Gastrocnemius medialis (tissue), 4 donors: Measurements from ENCODE around the gene KLHL30. TPM values are rescaled to one million over a fixed set of nuclear protein-coding genes. Genes with fewer than 3 reads are reported as not detected.

Experiments used
- ATAC-seq, 2 donors: fragments of 150-250 bp; one replicate each; pipeline ENCODE4 v1.9.1; 2016
- DNase-seq, 2 donors: peaks; one replicate each; pipeline ENCODE4 v3.0.0-alpha.2; 2019
- H3K27ac ChIP-seq, 4 donors: fragments of 200-600 bp; sonication (generic); 1 replicate in 1 of 4; 2 replicates in 3 of 4; pipeline ENCODE4 v1.5.1; 2016 to 2018; ENCODE audit warnings: mild to moderate bottlenecking in 2 of 4, moderate library complexity in 1 of 4
- H3K27me3 ChIP-seq, 3 donors: fragments of 200-600 bp; sonication (generic) in 2 of 3; 1 replicate in 1 of 3; 2 replicates in 2 of 3; pipeline versions ENCODE4 v1.5.1 to v1.6.0; 2016 to 2019; ENCODE audit warnings: mild to moderate bottlenecking in 1 of 3, moderate library complexity in 1 of 3
- H3K36me3 ChIP-seq, 2 donors: fragments of 200-600 bp; sonication (generic) in 1 of 2; one replicate each; pipeline ENCODE4 v1.5.1; 2017 to 2018
- H3K4me1 ChIP-seq, 2 donors: fragments of 200-600 bp; sonication (generic) in 1 of 2; one replicate each; pipeline ENCODE4 v1.5.1; 2016 to 2017; ENCODE audit warnings: mild to moderate bottlenecking in 2 of 2
- H3K4me3 ChIP-seq, 4 donors: fragments of 200-600 bp; sonication (generic) in 3 of 4; 1 replicate in 1 of 4; 2 replicates in 3 of 4; pipeline ENCODE4 v1.5.1; 2016 to 2019; ENCODE audit warnings: mild to moderate bottlenecking in 2 of 4
- H3K9me3 ChIP-seq, 3 donors: fragments of 200-600 bp; sonication (generic) in 2 of 3; 1 replicate in 1 of 3; 2 replicates in 2 of 3; pipeline ENCODE4 v1.5.1; 2016 to 2019
- CTCF ChIP-seq, 5 experiments: fragments of 450-650 bp in 3 of 5; fragments of 200-600 bp in 2 of 5; sonication (generic) in 2 of 5; IDR thresholded peaks in 4 of 5; conservative IDR thresholded peaks in 1 of 5; 1 replicate in 4 of 5; 2 replicates in 1 of 5; pipeline ENCODE4 v1.5.1; 2016 to 2019; ENCODE audit warnings: antibody characterized with exemption in 5 of 5, mild to moderate bottlenecking in 3 of 5, moderate library complexity in 3 of 5
- POLR2A ChIP-seq, 2 donors: fragments of 450-650 bp; IDR thresholded peaks; one replicate each; pipeline ENCODE4 v1.6.1; 2017; ENCODE audit warnings: antibody characterized with exemption in 2 of 2, mild to moderate bottlenecking in 2 of 2, moderate library complexity in 2 of 2
- in situ Hi-C, 4 donors: fragments of 200-750 bp; cut with MboI; loops; one replicate each; pipeline versions ENCODE4 v1.15.0 to v1.8.0; 2017; ENCODE audit warnings: low sequenced_read_pairs in 4 of 4
- intact Hi-C: fragments of 100-400 bp; cut with DNase I; formaldehyde crosslinking; loops from one replicate; pipeline ENCODE4 v1.15.1; 2023; ENCODE audit warnings: low total_unique reads
- total RNA-seq, 4 donors: library from RNA; depleted of rRNA; stranded (reverse); fragments of >200 nt; gene quantifications; one replicate each; pipeline versions ENCODE4 v1.1.0 to v1.2.3, GENCODE V29; 2016

KLHL30 gene
- total RNA-seq, 4 donors from 2014 or later: 37.9 to 224 (median 142) TPM

GRCh38 chr2:238116298-238117198, 21.9 kb upstream of the KLHL30 start:
- H3K27ac ChIP-seq: no peak overlapping the region

GRCh38 chr2:238117199-238118154, 21.0 kb upstream of the KLHL30 start:
- Histone ChIP-seq H3K4me3 (no peak overlapping the region), H3K4me1 (no peaks in the 10 kb centered on the region), H3K36me3 (no peaks in the 10 kb centered on the region), H3K27ac (no peak overlapping the region), H3K27me3 (peaks cover 0 to 3% (median 0%) of the 10 kb centered on the region in 3 donors), H3K9me3 (no peaks in the 10 kb centered on the region)
- TF ChIP-seq CTCF (IDR thresholded peaks at IDR 0.05 in 4 of 5, conservative IDR thresholded peaks at IDR 0.05 in 1 of 5) (no peak), POLR2A (IDR thresholded peaks at IDR 0.05) (no peak)
- in situ Hi-C loops: no loop called here
- DNase-seq (no peak), ATAC-seq (no peak)
- intact Hi-C loops: no loop called here

More at GRCh38 chr2:238116298-238117198, 21.9 kb upstream of the KLHL30 start:
- TF ChIP-seq CTCF (IDR thresholded peaks at IDR 0.05 in 4 of 5, conservative IDR thresholded peaks at IDR 0.05 in 1 of 5) (no peak), POLR2A (IDR thresholded peaks at IDR 0.05) (no peak)
- intact Hi-C loops: no loop called here
- Histone ChIP-seq H3K4me1 (no peaks in the 10 kb centered on the region), H3K4me3 (no peak overlapping the region), H3K36me3 (no peaks in the 10 kb centered on the region), H3K27me3 (peaks cover 0 to 3% (median 0%) of the 10 kb centered on the region in 3 donors), H3K9me3 (no peaks in the 10 kb centered on the region)
- in situ Hi-C loops: no loop called here
- DNase-seq (no peak), ATAC-seq (no peak)

GRCh38 chr2:238119756-238120462, 18.6 kb upstream of the KLHL30 start:
- intact Hi-C loops (no loop called here), in situ Hi-C loops (no loop called here)
- no peak for DNase-seq

More at GRCh38 chr2:238119756-238120462, 18.6 kb upstream of the KLHL30 start:
- Histone ChIP-seq H3K27ac (no peak overlapping the region), H3K9me3 (no peaks in the 10 kb centered on the region), H3K36me3 (no peaks in the 10 kb centered on the region), H3K27me3 (peaks cover 0 to 3% (median 0%) of the 10 kb centered on the region in 3 donors), H3K4me3 (no peak overlapping the region), H3K4me1 (no peaks in the 10 kb centered on the region)
- no peak for ATAC-seq
- TF ChIP-seq POLR2A (IDR thresholded peaks at IDR 0.05) (no peak), CTCF (IDR thresholded peaks at IDR 0.05 in 4 of 5, conservative IDR thresholded peaks at IDR 0.05 in 1 of 5) (no peak)
